IPS-NIHi11 (cell line): ENCODE data around the gene FREM3.
"Not testable (repeated sequence)": the region's sequence is repeated elsewhere in the genome, so short reads cannot be mapped to it uniquely, and the experiment has no call there.

Experiments used
- DNase-seq: peaks from one replicate; pipeline ENCODE4 v3.0.0; 2012; ENCODE audit warnings: mixed read lengths, low spot score

FREM3 gene

DNA sequence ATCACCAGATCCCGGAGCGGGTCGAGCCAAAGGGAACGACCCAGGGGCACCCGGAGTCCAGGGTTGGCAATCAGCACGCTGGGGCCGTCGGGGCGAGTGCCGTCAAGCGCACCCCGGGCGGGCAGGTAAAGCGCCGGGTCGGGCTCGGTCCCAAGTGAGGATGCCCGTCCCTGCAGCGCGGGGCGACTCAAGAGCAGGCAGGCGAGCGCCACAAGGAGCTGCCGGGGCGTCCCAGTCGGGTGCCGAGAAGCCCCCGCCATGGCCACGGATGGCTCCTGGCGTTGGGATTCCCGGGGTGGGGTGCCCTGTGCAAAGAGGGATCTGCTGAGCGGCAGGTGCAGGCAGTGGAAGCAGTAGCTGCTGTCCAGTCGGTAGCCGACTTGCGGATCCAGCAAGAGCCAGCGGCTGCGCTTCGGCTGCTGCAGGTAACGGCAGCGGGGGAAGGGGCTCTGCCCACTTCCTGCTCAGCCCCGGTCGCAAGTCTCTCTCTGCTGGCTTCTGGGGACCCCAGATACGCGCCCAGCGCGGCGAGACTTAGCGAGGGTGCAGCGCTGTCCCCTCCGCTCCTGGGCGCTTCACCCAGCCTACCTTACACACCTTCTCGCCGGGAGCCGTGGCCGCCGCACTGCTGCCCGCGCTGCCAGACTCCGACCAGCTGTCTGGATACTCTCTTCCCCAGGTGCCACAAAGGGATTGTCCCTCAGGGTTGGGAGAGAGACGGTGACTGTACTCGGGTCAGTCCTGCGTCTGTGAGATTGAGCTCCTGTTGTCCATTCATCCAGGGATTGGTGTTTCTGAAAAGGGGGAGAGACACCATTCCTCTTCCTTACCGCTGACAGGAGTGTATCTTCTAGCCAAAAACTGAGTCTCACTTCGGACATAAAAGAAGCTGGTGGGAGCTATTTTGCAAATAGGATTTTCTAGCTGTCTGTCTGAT is at the start of gene FREM3:
Gene FREM3 (minus strand): TSS at position 260 of the 937 bp plus-strand sequence. CDS start 0 bp downstream, at position 260.
- peak; percentile 57 for DNase-seq

DNA sequence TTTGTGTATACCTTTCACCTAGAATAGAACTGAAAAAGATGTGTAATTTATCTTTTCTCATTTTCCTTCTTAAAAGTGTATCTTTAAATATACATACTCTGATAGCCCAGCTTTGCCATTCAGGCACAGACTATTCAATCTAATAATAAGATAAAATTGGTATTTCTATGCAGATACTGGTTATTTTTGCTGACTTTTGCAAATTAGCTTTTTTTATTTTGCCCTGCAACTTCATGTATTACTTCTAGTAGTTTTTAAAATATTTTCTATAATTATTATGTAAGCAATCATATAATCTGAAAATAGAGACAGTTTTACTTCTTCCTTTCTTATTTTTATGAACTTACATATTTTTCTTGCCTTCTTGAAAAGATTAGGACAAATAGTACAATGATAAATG is 45.4 kb upstream of the FREM3 start:
- no peak for DNase-seq

DNA sequence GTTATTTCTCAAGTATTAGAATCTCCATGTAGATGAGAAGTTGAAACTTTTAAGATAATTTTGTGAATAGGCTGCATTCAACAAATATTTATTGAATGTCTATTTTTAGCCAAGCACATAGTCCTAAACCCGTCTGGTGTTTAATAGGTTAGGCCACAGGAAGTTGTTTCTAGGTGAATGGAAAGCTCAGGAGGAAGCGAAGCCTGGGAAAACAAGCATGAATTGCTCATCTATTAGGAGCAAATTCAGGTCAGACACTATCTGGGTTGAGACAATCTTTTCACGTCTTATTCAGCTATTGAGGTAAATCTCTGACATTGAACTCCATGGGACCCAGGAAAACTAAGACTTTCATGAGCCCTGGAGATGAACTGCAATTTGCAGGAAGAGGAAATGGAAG is 43.1 kb upstream of the FREM3 start:
- no peak for DNase-seq

DNA sequence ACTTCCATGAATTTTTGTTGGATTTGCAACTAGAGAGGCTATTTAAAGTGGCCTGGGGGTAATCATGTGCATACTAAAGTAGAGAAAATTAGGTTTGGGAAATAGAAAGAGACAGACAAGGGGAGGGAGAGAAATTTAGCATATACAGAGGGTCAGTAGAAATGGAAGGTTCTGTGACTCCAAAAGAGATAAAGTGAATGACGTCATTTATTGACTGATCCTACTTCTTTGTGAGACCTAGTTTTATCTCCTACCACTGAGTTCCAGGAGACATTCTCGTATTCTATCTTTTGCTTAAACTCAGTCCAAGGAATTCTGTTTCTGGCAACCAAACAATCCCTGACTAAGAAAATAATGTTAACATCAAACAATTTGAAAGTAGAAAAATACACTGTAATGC is 42.4 kb upstream of the FREM3 start:
- no peak for DNase-seq

DNA sequence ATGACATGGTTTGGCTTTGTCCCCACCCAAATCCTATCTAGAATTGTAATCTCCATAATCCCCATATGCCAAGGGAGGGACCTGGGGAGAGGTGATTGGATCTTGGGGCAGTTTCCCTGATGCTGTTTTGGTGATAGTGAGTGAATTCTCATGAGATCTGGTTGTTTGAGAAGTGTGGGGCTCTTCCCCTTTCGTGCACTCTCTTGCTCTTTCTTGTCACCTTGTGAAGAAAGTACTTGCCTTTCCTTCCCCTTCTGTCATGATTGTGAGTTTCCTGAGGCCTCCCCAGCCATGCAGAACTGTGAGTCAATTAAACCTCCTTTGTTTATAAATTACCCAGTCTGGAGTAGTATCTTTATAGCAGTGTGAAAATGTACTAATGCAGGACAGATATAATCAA is 36.4 kb upstream of the FREM3 start:
- no peak for DNase-seq

DNA sequence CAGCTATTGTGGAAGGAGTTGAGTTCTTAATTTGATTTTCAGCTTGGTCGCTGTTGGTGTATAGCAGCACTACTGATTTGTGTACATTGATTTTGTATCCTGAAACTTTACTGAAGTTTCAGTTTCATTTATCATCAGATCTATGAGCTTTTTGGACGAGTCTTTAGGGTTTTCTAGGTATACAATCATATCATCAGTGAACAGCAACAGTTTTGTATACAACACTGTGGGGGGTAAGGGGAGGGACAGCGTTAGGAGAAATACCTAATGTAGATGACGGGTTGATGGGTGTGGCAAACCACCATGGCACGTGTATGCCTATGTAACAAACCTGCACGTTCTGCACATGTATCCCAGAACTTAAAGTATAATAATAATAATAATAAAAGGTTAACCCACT is 35.6 kb upstream of the FREM3 start:
- not testable (repeated sequence) for DNase-seq

DNA sequence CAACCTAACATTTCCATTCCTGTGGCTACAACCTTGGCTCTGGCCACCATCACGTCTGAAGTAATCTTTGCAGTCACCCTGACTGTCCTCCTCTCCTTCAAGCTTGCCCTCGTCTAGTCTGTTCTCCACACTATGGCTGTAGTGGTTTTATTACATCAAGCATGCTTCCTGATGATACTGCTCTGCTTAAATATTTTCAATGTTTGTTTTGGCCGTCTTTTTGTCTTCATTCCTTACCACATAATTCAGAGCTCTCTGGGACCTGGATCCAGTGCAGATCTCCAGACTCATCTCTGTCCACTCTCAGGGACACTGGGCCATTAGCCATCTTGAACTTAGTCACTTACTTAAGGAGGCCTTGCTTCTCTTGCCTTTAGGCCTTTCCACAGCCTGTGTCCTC is 27.7 kb upstream of the FREM3 start:
- no peak for DNase-seq

DNA sequence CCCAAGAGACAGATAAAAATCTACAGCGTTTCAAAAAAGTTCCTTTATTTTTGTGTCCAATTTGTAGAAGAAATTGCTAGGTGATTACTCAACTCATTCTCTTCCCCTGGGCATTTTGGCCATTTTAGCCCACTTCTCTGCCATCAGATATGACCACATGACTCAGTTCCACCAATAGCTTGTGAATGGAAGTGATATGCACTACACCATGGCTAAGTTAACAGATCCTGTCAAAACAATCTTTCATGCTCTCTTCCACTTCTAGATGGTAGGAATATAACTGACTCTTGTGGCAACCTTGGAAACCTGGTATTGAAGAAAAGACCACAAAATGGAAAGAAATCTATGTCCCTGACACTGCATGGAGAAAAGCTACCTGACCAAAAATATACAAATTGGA is 26.2 kb upstream of the FREM3 start:
- DNase-seq, result no peak

DNA sequence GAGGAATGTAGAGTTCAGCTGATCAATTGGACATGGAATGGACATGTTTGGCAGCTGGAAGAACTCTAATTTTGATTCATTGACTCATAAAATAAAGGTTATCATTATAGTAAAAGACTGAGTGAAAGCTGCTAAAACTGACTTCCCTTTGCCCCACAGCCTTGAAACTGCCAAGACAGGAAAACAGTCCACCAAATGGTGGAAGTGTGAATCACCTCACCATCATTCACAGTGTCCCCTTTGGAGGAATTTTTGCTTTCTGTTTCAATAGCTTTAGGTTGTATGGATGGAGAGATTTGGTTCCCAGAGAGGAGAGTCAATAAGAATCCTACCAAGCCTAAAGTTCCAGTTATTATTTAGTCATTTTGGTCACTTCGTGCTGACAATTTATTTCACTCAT is 20.8 kb upstream of the FREM3 start:
- no peak for DNase-seq

DNA sequence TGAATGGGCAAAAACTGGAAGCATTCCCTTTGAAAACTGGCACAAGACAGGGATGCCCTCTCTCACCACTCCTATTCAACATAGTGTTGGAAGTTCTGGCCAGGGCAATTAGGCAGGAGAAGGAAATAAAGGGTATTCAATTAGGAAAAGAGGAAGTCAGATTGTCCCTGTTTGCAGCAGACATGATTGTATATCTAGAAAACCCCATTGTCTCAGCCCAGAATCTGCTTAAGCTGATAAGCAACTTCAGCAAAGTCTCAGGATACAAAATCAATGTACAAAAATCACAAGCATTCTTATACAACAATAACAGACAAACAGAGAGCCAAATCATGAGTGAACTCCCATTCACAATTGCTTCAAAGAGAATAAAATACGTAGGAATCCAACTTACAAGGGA is 18.3 kb upstream of the FREM3 start:
- not testable (repeated sequence) for DNase-seq

DNA sequence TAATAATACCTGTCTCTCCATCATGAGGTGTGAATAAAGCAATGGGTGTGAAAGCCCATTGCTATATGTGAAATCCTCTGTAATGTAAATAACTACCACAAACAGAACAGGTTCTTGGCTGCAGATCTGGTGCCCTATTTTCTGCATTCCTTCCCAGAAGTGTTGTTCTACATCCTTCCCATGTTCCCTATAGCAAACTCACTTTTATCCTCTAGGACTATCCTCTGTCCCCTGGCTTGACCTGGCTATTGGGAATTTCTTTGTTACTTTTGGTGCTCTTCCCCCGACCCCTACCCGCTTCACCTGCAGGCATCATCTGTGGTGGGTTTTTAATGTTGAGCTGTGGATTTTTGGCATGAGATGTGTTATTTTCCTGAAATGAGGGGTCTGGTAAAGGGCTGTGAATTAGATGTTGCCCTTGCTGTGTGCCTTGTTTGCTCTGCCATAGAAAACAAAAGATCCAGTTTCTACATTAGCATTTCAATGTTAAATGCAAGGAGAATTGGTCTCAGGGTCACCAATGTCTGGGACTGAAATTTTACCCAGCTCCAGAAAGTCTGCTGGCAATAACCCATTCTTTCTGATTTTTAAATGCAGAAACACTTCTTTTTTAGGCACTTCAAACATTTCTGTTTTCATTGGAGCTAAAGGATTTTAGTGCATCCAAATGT is 13.6 kb upstream of the FREM3 start:
- DNase-seq, result peak; percentile 26

DNA sequence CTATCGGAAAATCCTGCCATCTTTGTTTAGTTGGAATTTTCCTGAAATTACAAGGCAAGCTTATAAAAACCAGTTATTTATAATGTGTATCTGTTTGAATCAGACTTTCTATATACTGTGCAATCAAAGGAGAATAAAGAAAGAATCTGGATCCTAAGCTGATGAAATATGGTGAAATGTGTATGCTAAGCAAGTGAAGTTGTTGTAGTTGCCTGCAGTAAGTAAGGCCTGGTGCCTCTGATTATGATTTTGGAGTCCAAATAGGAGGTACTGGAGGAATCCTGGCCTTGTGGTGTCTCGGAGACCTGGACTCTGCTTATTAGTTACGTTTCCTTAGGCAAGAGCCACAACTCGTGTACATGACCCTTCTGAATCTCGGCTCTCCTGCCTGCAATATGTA is 13.1 kb upstream of the FREM3 start:
- no peak for DNase-seq

DNA sequence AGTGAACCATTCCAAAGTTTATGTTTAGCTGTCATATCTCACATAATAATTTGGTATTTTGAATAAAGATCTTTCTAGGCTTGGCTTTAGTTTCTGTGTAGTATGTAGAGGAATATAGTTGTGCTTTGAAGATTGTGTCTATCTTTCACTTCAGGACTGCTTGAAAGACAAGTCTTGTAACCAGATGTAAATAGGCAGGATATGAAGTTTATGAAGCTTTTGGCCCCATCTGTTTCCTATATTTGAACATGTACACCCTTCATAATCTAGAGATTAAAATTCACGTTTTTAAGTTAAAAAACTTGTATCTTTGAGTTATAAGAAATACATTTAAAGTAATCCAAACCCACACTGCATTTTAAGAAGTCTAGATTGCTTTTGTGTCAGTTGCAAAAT is 11.7 kb upstream of the FREM3 start:
- DNase-seq, result no peak

DNA sequence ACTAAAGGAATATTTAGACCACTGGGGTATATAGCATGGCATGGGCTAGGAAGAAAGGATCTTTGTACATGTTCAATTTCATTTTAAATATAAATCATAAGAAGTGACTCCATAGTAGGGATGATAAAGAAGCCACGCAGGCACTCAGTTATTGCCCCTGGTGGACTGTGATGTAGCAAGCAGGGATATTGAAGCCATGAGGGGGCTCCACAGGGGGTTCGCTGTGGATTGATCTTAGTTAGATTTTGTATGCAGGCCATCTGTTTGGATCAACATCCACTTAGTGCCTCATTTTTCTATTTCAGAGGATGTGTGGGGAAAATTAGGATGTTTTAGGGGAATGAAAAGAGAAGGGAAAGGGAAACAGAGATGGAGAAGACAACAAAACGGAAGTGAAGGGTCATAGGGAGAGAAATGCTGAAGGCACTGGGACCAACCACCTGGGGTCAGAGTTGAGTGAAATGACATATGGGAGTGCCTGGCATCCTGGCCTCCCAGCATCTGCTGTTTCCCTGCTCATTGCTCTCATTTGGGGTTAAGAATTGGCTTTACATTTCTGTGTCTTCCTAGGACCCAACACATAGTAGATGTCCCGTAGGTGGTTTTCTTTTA is 11.2 kb upstream of the FREM3 start:
- DNase-seq, result peak; percentile 43

DNA sequence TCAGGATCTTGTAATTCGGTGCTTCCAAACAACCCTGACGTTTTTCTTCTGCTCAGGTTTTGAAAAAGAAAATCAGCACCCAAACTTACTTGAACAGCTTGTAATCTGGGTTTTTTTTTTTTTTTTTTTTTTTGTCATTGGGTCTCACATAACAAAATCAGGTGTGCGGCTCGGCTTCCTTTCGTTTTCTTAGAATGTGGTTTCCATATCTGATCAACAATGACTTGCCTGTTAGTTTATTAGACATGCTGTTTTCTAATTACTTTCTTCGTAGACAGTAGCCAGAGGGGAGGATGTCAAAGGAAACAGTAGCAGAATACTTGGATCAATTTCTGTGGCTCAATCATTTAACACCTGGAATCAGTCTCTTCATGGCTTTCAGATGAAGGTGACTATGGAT is 890 bp upstream of the FREM3 start:
- no peak for DNase-seq

DNA sequence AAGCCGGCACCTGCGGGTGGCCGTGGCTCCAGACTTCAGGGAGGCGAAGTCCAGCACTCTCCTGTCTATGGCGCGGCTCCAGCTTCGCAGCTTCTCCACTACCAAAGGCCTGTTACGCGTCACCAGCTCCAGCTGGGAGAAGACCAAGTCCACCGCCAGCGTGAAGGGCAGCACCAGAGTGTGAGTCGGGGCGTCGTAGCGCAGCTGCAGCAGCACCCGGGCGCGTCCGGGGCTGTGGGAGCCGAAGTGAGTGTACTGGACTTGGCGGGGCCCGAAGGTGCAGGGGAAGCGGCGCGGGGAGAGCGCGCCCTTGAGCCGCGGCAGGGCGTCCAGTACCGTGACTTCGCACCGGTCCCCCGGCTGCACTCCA is 444 bp downstream of the FREM3 start:
- peak; percentile 46 for DNase-seq

DNA sequence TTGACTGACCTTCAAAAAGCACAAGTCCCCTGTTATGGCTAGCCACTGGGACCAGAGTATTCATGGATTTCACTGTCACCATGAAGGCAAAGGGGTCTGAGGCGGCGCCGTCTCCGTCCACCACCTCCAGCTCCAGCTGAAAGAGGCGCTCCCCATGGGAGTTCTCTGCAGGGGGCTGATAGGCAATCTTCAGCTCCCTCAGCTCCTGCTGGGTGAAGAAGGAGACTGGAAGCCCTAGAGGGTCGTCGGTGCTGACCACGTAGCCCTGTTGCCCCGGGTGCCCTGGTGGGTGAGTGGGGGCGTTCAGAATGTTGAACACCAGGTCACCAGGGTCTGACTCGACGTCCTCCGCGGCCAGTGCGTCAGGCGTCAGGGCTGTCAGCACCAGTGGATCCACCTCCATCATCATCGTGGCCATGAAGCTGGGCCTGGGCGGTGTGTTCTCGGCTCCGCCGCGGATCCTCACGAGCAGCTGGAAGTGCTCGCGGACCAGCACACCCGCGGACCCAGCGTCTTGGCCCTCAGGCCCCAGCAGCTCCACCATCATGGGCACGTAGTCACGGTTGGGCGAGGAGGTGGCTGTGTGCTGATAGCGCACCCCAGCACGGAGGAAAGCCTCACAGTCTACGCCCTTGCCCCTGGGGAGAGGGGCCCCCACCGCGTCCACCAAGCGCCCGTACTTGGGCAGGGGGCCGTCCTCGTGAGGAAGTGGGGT is 987 bp downstream of the FREM3 start:
- DNase-seq, result peak; percentile 14

DNA sequence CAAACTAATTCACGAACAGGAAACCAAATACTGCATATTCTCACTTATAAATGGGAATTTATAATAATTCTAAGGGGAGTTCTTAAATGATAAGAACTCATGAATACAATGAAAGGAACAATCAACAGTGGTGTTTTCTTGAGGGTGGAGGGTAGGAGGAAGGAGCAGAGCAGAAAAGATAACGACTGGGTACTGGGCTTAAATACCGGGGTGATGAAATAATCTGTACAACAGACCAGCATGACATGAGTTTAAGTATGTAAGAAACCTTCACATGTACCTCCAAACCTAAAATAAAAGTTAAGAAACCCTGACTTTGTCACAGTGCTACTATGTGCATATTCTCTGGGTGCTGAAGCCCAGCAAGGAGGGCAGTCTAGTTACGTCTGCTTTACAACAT is 6.6 kb downstream of the FREM3 start:
- DNase-seq, result no peak

DNA sequence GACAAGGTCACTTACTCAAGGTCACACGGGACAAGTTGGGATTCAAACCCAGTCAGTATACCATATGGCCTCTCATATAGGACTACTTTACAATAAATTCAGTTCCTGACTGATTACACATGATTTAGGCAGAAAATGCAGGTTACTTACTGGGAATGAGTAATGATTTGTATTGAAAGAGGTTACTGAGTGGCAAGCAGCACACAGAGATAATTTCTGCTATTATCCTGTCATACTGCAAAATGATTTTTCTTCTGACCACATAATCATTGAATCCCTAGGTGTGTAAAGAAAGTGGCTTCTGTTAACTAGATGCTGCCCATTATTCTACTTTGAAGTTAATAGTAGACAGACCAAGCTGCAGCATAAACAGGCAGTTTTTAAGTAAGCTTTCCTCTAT is 8.2 kb downstream of the FREM3 start:
- no peak for DNase-seq

DNA sequence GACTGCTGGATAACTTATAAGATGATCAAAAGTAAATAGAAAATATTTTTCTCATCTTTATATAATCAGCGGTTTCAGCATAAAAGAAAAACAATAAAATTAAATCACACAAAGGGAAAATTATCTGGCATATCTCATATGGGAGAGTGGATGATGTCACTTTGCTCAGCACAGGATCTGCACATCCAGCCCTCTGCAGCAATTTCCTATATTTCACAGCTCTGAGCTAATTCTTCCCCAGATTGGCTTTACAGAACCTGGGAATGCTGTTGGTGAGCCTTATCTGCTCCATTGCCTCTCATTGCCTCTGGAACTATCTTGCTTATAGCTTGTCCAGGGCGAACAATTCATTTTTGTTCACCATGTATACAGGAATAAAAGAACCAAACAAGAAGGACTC is 21.0 kb downstream of the FREM3 start:
- DNase-seq, result no peak

DNA sequence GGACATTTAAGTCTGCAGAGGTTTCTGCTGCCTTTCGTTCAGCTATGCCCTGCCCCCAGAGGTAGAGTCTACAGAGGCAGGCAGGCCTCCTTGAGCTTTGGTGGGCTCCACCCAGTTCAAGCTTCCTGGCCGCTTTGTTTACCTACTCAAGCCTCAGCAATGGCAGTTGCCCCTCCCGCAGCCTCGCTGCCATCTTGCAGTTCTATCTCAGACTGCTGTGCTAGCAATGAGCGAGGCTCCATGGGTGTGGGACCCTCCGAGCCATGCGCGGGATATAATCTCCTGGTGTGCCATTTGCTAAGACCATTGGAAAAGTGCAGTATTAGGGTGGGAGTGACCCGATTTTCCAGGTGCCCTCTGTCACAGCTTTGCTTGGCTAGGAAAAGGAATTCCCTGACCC is 26.8 kb downstream of the FREM3 start:
- not testable (repeated sequence) for DNase-seq

DNA sequence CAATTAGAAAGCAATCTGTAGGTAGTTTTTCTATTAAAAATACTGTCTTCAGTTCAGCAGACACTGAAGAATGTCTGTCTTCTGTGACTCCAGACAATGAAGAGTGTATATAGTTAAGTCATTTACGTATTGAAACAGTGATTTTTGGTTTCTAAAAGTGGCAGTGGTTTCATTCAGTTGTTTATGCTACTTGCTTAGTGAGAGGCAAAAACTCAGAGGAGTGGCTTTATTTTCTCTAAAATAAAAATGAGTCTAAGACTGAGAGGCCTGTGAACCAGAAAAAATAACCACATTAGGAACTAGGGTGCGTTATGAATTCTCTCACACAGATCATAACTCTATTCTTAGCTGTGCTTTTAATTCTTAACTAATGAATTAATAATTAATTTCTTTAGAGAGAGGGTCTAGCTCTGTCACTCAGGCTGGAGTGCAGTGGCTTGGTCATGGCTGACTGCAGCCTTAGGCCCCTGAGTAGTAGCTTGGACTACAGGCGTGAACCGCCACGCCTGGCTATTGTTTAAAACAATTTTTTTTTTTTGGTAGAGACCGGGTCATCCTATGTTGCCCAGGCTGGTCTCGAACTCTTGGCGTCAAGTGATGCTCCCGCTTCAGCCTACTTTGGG is 31.4 kb downstream of the FREM3 start:
- no peak for DNase-seq
